Measurements from ENCODE around the gene ARSB.

DNA sequence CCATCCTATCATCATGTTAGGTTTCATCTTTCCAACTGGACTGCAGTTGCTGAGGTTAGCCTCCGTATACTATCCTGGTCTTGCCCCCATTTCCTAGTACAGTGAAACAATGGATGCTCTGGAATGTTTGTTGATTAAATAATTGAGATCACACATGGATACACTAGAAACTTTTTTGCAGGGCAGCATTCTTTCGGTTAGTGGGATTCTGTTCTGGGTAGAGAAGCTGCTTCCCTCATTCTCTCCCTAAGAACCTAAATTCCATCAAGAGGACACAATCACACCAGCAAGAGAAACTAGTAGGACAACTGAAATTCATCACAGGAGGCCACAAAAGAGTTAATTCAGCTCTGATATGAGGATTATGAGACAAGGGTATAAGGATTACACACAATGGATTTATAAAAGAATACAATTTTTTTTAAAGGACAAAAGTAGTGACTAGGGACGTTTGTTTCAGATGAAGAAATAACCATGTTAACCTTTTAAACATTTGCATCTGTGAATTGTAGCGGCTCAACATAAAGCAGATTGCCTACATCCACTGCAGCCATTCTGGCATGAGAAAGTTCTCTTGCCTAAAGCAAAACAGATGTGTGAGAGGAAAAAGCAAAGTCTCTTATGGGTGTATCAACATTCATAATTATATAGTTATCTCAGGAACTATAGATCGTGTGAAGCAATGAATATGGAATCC lies 173.8 kb downstream of the ARSB start:
- TF ChIP-seq ZNF274 (IDR thresholded peaks at IDR 0.05; ENCODE audit: insufficient read depth, insufficient read length) = no peak
- no peak for TF ChIP-seq HCFC1 (IDR thresholded peaks at IDR 0.05; ENCODE audit: low read length)
- TF ChIP-seq, protein P1, sequence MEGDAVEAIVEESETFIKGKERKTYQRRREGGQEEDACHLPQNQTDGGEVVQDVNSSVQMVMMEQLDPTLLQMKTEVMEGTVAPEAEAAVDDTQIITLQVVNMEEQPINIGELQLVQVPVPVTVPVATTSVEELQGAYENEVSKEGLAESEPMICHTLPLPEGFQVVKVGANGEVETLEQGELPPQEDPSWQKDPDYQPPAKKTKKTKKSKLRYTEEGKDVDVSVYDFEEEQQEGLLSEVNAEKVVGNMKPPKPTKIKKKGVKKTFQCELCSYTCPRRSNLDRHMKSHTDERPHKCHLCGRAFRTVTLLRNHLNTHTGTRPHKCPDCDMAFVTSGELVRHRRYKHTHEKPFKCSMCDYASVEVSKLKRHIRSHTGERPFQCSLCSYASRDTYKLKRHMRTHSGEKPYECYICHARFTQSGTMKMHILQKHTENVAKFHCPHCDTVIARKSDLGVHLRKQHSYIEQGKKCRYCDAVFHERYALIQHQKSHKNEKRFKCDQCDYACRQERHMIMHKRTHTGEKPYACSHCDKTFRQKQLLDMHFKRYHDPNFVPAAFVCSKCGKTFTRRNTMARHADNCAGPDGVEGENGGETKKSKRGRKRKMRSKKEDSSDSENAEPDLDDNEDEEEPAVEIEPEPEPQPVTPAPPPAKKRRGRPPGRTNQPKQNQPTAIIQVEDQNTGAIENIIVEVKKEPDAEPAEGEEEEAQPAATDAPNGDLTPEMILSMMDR (IDR thresholded peaks at IDR 0.05 in 2 of 3, conservative IDR thresholded peaks at IDR 0.05 in 1 of 3; ENCODE audit: control insufficient read depth in 2 of 3, extremely low read depth in 1 of 3, insufficient read depth in 1 of 3, low read depth in 3 of 3, low read length in 3 of 3) = no peak
- TF ChIP-seq, protein P2, sequence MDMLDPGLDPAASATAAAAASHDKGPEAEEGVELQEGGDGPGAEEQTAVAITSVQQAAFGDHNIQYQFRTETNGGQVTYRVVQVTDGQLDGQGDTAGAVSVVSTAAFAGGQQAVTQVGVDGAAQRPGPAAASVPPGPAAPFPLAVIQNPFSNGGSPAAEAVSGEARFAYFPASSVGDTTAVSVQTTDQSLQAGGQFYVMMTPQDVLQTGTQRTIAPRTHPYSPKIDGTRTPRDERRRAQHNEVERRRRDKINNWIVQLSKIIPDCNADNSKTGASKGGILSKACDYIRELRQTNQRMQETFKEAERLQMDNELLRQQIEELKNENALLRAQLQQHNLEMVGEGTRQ (IDR thresholded peaks at IDR 0.05; ENCODE audit: borderline replicate concordance, low read depth, low read length) = no peak
- TF ChIP-seq POU2F2 (IDR thresholded peaks at IDR 0.05; ENCODE audit: borderline replicate concordance, low read depth, low read length) = no peak
- no peak for TF ChIP-seq EZH2 (IDR thresholded peaks at IDR 0.05; ENCODE audit: borderline replicate concordance, control insufficient read depth, low read depth, low read length)
- no peak for TF ChIP-seq TAF1 (IDR thresholded peaks at IDR 0.05; ENCODE audit: borderline replicate concordance, low read depth, low read length)
- TF ChIP-seq, protein P3, sequence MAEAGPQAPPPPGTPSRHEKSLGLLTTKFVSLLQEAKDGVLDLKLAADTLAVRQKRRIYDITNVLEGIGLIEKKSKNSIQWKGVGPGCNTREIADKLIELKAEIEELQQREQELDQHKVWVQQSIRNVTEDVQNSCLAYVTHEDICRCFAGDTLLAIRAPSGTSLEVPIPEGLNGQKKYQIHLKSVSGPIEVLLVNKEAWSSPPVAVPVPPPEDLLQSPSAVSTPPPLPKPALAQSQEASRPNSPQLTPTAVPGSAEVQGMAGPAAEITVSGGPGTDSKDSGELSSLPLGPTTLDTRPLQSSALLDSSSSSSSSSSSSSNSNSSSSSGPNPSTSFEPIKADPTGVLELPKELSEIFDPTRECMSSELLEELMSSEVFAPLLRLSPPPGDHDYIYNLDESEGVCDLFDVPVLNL (IDR thresholded peaks at IDR 0.05; ENCODE audit: low read depth, low read length) = no peak
- TF ChIP-seq CREB1 (IDR thresholded peaks at IDR 0.05; ENCODE audit: low read depth) = no peak
- TF ChIP-seq, protein P4, sequence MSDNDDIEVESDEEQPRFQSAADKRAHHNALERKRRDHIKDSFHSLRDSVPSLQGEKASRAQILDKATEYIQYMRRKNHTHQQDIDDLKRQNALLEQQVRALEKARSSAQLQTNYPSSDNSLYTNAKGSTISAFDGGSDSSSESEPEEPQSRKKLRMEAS (IDR thresholded peaks at IDR 0.05; ENCODE audit: low read depth, low read length) = no peak
- no peak for TF ChIP-seq GABPA (IDR thresholded peaks at IDR 0.05; ENCODE audit: low read depth)
- no peak for TF ChIP-seq TCF7 (IDR thresholded peaks at IDR 0.05; ENCODE audit: borderline replicate concordance)
- no peak for TF ChIP-seq EGR1 (IDR thresholded peaks at IDR 0.05; ENCODE audit: borderline replicate concordance in 1 of 2, low read depth in 2 of 2, low read length in 2 of 2)
- no peak for TF ChIP-seq POLR2A (IDR thresholded peaks at IDR 0.05; ENCODE audit: low read depth, low read length)

Data from GM12878 (cell line).